ENCODE results near the gene ITGB5. TPM values are rescaled to one million over a fixed set of nuclear protein-coding genes. Genes with fewer than 3 reads are reported as not detected.

Gene ITGB5
- total RNA-seq, 1 donor from 2014 or later: 156 TPM

DNA sequence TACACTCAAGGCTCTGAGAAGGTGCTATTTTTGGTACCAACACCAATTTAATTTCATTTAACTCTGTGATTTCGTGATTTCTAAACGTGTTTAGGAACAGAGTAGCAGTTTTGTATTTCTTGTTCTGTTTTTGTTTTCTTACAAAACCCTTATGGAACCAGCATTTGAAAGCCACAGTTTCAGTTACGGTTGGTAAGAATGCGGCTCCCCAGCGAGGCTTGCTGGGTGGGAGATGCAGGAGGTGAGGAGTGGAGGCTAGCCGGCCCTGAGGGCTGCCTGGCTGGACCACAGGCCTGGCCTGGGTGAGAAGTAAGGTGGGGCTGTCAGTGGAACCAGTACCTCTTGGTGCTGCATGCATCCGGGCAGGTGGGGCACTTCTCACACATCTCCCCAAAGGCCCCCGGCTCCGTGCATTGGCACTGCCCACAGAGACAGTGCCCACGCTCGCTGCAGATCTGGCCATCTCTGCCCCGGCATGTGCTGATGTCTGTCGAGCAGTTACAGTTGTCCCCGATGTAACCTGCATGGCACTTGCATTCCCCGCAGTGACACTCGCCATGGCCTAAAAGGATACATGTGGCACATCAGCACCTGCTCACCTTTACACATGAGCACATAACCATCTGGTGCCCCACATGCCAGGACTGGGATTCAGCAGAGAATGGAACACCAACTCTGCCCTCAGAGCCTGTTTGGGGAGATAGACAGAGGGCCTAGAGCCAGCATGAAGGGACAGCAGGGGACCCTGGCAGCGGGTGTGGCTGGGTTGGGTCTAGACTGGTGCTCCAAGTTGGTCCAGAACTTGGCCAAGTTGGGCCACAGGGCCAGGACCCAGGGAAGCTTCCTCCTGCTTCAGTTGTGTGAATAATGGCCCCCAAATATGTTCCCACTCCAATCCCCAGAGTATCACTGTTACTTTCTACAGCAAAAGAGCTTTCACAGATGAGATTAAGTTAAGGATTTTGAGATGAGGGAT, 113.5 kb downstream of the ITGB5 start:
- Histone ChIP-seq H3K27ac (peak overlapping the region; percentile 71), H3K4me1 (peaks cover 62% of the 10 kb centered on the region), H3K27me3 (no peaks in the 10 kb centered on the region), H3K36me3 (peaks cover 0 to 15% of the 10 kb centered on the region in 2 donors), H3K9me3 (no peaks in the 10 kb centered on the region), H3K4me3 (no peak overlapping the region)
- intact Hi-C loops (cut with DNase I): loop anchor here (5.0 kb wide), 1 partner anchor 124 kb away; no protein-coding TSS in a partner anchor
- DNase-seq (ENCODE audit: extremely low spot score in 2 of 2): no peak
- TF ChIP-seq POLR2AphosphoS5 (IDR thresholded peaks at IDR 0.05; ENCODE audit: insufficient read depth in 1 of 2, low read depth in 1 of 2) (no peak), POLR2A (IDR thresholded peaks at IDR 0.05) (no peak)
- TF ChIP-seq, protein P1, sequence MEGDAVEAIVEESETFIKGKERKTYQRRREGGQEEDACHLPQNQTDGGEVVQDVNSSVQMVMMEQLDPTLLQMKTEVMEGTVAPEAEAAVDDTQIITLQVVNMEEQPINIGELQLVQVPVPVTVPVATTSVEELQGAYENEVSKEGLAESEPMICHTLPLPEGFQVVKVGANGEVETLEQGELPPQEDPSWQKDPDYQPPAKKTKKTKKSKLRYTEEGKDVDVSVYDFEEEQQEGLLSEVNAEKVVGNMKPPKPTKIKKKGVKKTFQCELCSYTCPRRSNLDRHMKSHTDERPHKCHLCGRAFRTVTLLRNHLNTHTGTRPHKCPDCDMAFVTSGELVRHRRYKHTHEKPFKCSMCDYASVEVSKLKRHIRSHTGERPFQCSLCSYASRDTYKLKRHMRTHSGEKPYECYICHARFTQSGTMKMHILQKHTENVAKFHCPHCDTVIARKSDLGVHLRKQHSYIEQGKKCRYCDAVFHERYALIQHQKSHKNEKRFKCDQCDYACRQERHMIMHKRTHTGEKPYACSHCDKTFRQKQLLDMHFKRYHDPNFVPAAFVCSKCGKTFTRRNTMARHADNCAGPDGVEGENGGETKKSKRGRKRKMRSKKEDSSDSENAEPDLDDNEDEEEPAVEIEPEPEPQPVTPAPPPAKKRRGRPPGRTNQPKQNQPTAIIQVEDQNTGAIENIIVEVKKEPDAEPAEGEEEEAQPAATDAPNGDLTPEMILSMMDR (IDR thresholded peaks at IDR 0.05): no peak

DNA sequence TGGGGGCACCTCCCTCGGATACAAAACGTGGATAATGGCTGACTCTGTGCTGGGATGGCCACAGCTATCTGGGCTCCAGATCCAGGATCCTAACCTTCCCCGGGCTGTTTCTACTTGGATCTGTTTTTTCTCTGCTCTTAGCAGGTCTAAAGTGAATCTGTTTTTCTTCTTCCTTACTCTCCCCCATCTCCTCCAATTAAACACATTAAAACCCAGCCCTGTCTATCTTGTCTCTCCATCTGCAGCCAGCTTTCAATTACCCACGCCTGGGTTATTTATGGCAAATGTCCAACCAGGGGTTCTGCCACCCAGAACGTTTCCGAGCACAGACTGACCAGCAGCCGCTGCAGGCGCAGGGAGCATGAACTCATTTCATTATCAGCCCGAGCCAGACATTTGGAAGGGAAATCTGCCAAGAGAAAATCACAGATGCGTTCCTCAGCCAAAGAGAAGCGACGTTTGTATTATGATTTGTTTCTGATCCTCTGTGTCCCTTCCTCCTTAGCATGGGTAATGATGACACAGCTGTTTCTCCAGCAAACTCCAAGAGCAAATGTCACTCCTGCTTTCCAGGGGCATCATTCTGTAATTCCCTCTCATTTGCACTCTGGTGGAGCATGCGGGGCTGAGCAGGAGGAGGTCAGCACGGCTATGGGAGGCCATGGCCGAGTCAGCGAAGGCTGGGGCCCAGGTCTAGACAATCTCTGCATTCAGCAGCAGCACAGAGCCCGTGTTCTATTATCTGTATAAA, 114.9 kb downstream of the ITGB5 start:
- Histone ChIP-seq H3K9me3 (no peaks in the 10 kb centered on the region), H3K36me3 (peaks cover 0 to 26% of the 10 kb centered on the region in 2 donors), H3K27me3 (no peaks in the 10 kb centered on the region), H3K4me3 (no peak overlapping the region), H3K27ac (peak overlapping the region; percentile 71), H3K4me1 (peaks cover 49% of the 10 kb centered on the region)
- peak; percentile 20 to 67 for TF ChIP-seq POLR2AphosphoS5 (IDR thresholded peaks at IDR 0.05; ENCODE audit: insufficient read depth in 1 of 2, low read depth in 1 of 2)
- TF ChIP-seq, protein P1 (IDR thresholded peaks at IDR 0.05): no peak
- intact Hi-C loops (cut with DNase I): loop anchor here (5.0 kb wide), 1 partner anchor 125 kb away; no protein-coding TSS in a partner anchor
- no peak for DNase-seq (ENCODE audit: extremely low spot score in 2 of 2)

DNA sequence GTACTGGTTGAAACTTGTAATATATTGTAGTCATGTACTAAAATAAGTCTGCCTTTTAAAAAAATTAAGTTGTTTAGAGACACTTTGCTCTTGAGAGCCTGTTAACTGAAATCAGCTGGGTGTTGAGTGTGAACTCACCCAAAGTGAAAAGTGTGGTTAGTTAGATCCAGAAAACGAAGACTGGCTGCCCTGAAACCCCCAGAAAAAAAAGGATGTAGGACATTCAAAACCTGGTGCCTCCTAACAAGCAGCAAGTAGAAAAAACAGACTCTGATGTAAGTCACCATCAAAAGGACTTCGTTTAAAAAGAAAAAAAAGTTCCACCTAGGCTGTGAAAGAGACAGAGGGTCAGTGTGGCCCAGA, 116.1 kb downstream of the ITGB5 start:
- Histone ChIP-seq H3K27ac (peak overlapping the region; percentile 50), H3K4me1 (peaks cover 49% of the 10 kb centered on the region)
- intact Hi-C loops (cut with DNase I): loop anchor here (5.0 kb wide), 1 partner anchor 126 kb away; no protein-coding TSS in a partner anchor

DNA sequence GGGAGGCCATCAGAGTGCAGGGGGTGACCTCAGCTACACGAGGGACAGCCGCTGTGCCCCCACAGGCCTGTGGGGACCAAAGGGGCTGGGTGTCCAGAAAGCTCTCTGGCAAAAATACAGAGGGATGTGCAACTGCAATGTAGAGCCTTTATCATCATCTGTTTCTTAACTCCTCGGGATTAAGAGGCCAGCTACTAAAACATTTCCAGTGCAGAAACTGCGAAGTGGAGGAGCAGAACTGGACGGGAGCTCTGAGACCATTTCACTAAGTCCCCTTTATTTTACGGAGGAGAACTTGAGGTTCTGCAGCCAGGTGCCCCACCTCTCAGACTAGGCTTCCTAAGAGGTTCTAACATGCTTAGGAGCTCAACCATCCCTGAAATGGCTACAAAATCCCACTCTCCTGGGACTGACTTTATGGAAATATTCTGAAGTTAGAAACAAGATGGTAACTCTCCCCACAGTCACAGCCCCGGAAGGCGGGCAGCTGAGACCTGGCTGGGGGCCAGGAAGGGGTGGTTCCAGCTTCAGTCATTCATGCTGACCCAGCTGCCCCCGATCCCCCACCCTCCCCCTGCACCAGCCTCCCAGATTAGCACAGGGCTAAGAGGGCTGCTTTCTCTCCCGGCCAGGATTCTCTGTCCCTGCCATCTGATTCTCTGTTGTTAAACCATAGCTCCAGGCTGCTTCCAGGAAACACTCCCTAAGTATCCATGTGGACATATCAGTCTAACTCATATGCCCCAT, 116.7 kb downstream of the ITGB5 start:
- H3K4me1 ChIP-seq: peaks cover 49% of the 10 kb centered on the region
- intact Hi-C loops (cut with DNase I): loop anchor here (5.0 kb wide), 1 partner anchor 127 kb away; no protein-coding TSS in a partner anchor
- H3K27me3 ChIP-seq: no peaks in the 10 kb centered on the region
- no peaks in the 10 kb centered on the region for H3K9me3 ChIP-seq
- DNase-seq (ENCODE audit: extremely low spot score in 2 of 2): no peak
- H3K27ac ChIP-seq: peak overlapping the region; percentile 50
- no peak overlapping the region for H3K4me3 ChIP-seq
- TF ChIP-seq POLR2AphosphoS5 (IDR thresholded peaks at IDR 0.05; ENCODE audit: insufficient read depth in 1 of 2, low read depth in 1 of 2) (no peak), POLR2A (IDR thresholded peaks at IDR 0.05) (no peak)
- TF ChIP-seq, protein P1 (IDR thresholded peaks at IDR 0.05): no peak
- peaks cover 0 to 43% of the 10 kb centered on the region in 2 donors for H3K36me3 ChIP-seq

More for the DNA sequence above, 116.1 kb downstream of the ITGB5 start:
- peaks cover 0 to 38% of the 10 kb centered on the region in 2 donors for H3K36me3 ChIP-seq
- TF ChIP-seq, protein P1 (IDR thresholded peaks at IDR 0.05): no peak
- TF ChIP-seq POLR2A (IDR thresholded peaks at IDR 0.05) (no peak), POLR2AphosphoS5 (IDR thresholded peaks at IDR 0.05; ENCODE audit: insufficient read depth in 1 of 2, low read depth in 1 of 2) (no peak)
- no peak overlapping the region for H3K4me3 ChIP-seq
- DNase-seq (ENCODE audit: extremely low spot score in 2 of 2): no peak
- H3K9me3 ChIP-seq: no peaks in the 10 kb centered on the region
- H3K27me3 ChIP-seq: no peaks in the 10 kb centered on the region
